Neural cell (in vitro differentiated cells): ENCODE results near the gene CHD6.

Experiments used
- CTCF ChIP-seq: fragments of 450-650 bp; IDR thresholded peaks from 2 replicates; pipeline ENCODE4 v1.5.1; 2014; ENCODE audit warnings: antibody characterized with exemption, mild to moderate bottlenecking, moderate library complexity; ENCODE audit not compliant: poor library complexity, severe bottlenecking
- MXI1 ChIP-seq: fragments of 450-650 bp; conservative IDR thresholded peaks from 2 replicates; pipeline ENCODE4 v1.6.1; 2014; ENCODE audit warnings: antibody characterized with exemption, mild to moderate bottlenecking; ENCODE audit not compliant: poor library complexity, severe bottlenecking
- TAF1 ChIP-seq: IDR thresholded peaks from 2 replicates; pipeline ENCODE4 v1.6.1; 2012; ENCODE audit warnings: low read depth

- TF ChIP-seq MXI1 (no peak), TAF1 (no peak), CTCF (no peak)
Measured at GRCh38 chr20:41523857-41524256, 94.3 kb downstream of the CHD6 start.
